HepG2 (cell line): Measurements from ENCODE around the gene KIAA0232. TPM values are rescaled to one million over a fixed set of nuclear protein-coding genes. Genes with fewer than 3 reads are reported as not detected.

ENCODE experiments used
- HOMEZ ChIP-seq: IDR thresholded peaks from 2 replicates; pipeline ENCODE4 v1.6.1; 2016; ENCODE audit warnings: low read depth
- LCORL ChIP-seq, 2 experiments: fragments of 450-650 bp in 1 of 2; sonication (generic) in 1 of 2; formaldehyde crosslinking in 1 of 2; IDR thresholded peaks; 2 replicates each; pipeline versions ENCODE4 v1.5.0 to v1.6.1; 2017 to 2020; ENCODE audit warnings: antibody characterized with exemption in 1 of 2, missing genetic modification reagents in 1 of 2
- MXD4 ChIP-seq: IDR thresholded peaks from 2 replicates; pipeline ENCODE4 v1.6.1; 2016; ENCODE audit warnings: mild to moderate bottlenecking, missing biosample characterization, missing genetic modification reagents
- PATZ1 ChIP-seq: sonication (generic); formaldehyde crosslinking; IDR thresholded peaks from 2 replicates; pipeline ENCODE4 v1.4.0; 2020; ENCODE audit warnings: missing genetic modification reagents
- SMAD1 ChIP-seq: sonication (generic); formaldehyde crosslinking; IDR thresholded peaks from 2 replicates; pipeline ENCODE4 v1.4.0; 2020; ENCODE audit warnings: missing genetic modification reagents, low read depth, mild to moderate bottlenecking, borderline replicate concordance
- SRY ChIP-seq: sonication (generic); formaldehyde crosslinking; IDR thresholded peaks from 2 replicates; pipeline ENCODE4 v1.8.0; 2022; ENCODE audit warnings: mild to moderate bottlenecking, missing genetic modification reagents
- TBX3 ChIP-seq: fragments of 450-650 bp; IDR thresholded peaks from 2 replicates; pipeline ENCODE4 v1.6.1; 2017; ENCODE audit warnings: antibody characterized with exemption, mild to moderate bottlenecking, inconsistent platforms, borderline replicate concordance
- ZNF263 ChIP-seq: sonication (generic); formaldehyde crosslinking; IDR thresholded peaks from 2 replicates; pipeline ENCODE4 v1.4.0; 2020; ENCODE audit warnings: missing genetic modification reagents
- polyA plus RNA-seq, 8 experiments: library from polyadenylated mRNA; depleted of rRNA in 3 of 8; stranded (reverse) in 7 of 8; unstranded in 1 of 8; fragments of >200 nt; fragmentation: Illumina TruSeq in 4 of 8; extraction: Trizol in 4 of 8; gene quantifications; 2 replicates each; pipeline versions ENCODE4 v1.2.1 to v1.2.3, GENCODE V29; 2011 to 2016; ENCODE audit warnings: low read depth in 4 of 8, missing spikeins in 1 of 8, mixed read lengths in 1 of 8; ENCODE audit not compliant: insufficient read depth in 1 of 8
- total RNA-seq, 5 experiments: library from RNA; depleted of rRNA; stranded (reverse); fragments of >200 nt; fragmentation: Illumina TruSeq; extraction: Trizol; gene quantifications; 2 replicates each; pipeline ENCODE4 v1.2.3, GENCODE V29; 2016; ENCODE audit warnings: low read depth in 1 of 5
- TF ChIP-seq, protein P1 (sequence below), 2 experiments: sonication (generic) in 1 of 2; formaldehyde crosslinking in 1 of 2; IDR thresholded peaks; 2 replicates each; pipeline versions ENCODE4 v1.6.1 to v1.9.0; 2014 to 2022; ENCODE audit warnings: antibody characterized with exemption in 1 of 2, borderline replicate concordance in 1 of 2, inconsistent platforms in 1 of 2, low read depth in 1 of 2, missing genetic modification reagents in 1 of 2
- TF ChIP-seq, protein P2 (sequence below): conservative IDR thresholded peaks from 2 replicates; pipeline ENCODE4 v1.6.1; 2018; ENCODE audit warnings: missing genetic modification reagents
- TF ChIP-seq, protein P3 (sequence below): IDR thresholded peaks from 2 replicates; pipeline ENCODE4 v1.6.1; 2018; ENCODE audit warnings: missing genetic modification reagents, mild to moderate bottlenecking, missing compliant biosample characterization
- TF ChIP-seq, protein P4 (sequence below), 2 experiments: sonication (generic) in 1 of 2; formaldehyde crosslinking in 1 of 2; IDR thresholded peaks; 2 replicates each; pipeline versions ENCODE4 v1.4.0 to v1.6.1; 2018 to 2020; ENCODE audit warnings: missing genetic modification reagents in 2 of 2, borderline replicate concordance in 1 of 2, low read depth in 1 of 2, mild to moderate bottlenecking in 1 of 2, missing biosample characterization in 1 of 2

The KIAA0232 gene
- total and polyA plus RNA-seq, 2 of the 13 experiments (the other 11 are each of a cell fraction or from before 2014, with no cell fraction given): 7.8 to 17.1 TPM

GRCh38 chr4:6892190-6892908 is 109.8 kb downstream of the KIAA0232 start (continued):
- TF ChIP-seq, protein P1, sequence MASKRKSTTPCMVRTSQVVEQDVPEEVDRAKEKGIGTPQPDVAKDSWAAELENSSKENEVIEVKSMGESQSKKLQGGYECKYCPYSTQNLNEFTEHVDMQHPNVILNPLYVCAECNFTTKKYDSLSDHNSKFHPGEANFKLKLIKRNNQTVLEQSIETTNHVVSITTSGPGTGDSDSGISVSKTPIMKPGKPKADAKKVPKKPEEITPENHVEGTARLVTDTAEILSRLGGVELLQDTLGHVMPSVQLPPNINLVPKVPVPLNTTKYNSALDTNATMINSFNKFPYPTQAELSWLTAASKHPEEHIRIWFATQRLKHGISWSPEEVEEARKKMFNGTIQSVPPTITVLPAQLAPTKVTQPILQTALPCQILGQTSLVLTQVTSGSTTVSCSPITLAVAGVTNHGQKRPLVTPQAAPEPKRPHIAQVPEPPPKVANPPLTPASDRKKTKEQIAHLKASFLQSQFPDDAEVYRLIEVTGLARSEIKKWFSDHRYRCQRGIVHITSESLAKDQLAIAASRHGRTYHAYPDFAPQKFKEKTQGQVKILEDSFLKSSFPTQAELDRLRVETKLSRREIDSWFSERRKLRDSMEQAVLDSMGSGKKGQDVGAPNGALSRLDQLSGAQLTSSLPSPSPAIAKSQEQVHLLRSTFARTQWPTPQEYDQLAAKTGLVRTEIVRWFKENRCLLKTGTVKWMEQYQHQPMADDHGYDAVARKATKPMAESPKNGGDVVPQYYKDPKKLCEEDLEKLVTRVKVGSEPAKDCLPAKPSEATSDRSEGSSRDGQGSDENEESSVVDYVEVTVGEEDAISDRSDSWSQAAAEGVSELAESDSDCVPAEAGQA (IDR thresholded peaks at IDR 0.05; ENCODE audit: low read depth): peak; percentile 45; the same call in 1 of the 2 replicates
- TF ChIP-seq, protein P1 (CRISPR knock-in tag; IDR thresholded peaks at IDR 0.05; ENCODE audit: borderline replicate concordance): no peak
- TF ChIP-seq SMAD1: peak; percentile 89; the same call in 1 of the 2 replicates
- TF ChIP-seq, protein P2, sequence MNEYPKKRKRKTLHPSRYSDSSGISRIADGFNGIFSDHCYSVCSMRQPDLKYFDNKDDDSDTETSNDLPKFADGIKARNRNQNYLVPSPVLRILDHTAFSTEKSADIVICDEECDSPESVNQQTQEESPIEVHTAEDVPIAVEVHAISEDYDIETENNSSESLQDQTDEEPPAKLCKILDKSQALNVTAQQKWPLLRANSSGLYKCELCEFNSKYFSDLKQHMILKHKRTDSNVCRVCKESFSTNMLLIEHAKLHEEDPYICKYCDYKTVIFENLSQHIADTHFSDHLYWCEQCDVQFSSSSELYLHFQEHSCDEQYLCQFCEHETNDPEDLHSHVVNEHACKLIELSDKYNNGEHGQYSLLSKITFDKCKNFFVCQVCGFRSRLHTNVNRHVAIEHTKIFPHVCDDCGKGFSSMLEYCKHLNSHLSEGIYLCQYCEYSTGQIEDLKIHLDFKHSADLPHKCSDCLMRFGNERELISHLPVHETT (CRISPR knock-in tag): no peak
- no peak for TF ChIP-seq LCORL (IDR thresholded peaks at IDR 0.05)
- TF ChIP-seq LCORL (CRISPR knock-in tag; IDR thresholded peaks at IDR 0.05): peak; percentile 87
- TF ChIP-seq, protein P3, sequence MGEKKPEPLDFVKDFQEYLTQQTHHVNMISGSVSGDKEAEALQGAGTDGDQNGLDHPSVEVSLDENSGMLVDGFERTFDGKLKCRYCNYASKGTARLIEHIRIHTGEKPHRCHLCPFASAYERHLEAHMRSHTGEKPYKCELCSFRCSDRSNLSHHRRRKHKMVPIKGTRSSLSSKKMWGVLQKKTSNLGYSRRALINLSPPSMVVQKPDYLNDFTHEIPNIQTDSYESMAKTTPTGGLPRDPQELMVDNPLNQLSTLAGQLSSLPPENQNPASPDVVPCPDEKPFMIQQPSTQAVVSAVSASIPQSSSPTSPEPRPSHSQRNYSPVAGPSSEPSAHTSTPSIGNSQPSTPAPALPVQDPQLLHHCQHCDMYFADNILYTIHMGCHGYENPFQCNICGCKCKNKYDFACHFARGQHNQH (CRISPR knock-in tag): peak; percentile 85
- peak; percentile 73 for TF ChIP-seq MXD4 (CRISPR knock-in tag)
- TF ChIP-seq HOMEZ (CRISPR knock-in tag): peak; percentile 87; the same call in 1 of the 2 replicates
- peak; percentile 18; the same call in 1 of the 2 replicates for TF ChIP-seq TBX3
- TF ChIP-seq ZNF263 (CRISPR knock-in tag): peak; percentile 94
- no peak for TF ChIP-seq SRY
- TF ChIP-seq PATZ1 (CRISPR knock-in tag): peak; percentile 85
- TF ChIP-seq, protein P4, sequence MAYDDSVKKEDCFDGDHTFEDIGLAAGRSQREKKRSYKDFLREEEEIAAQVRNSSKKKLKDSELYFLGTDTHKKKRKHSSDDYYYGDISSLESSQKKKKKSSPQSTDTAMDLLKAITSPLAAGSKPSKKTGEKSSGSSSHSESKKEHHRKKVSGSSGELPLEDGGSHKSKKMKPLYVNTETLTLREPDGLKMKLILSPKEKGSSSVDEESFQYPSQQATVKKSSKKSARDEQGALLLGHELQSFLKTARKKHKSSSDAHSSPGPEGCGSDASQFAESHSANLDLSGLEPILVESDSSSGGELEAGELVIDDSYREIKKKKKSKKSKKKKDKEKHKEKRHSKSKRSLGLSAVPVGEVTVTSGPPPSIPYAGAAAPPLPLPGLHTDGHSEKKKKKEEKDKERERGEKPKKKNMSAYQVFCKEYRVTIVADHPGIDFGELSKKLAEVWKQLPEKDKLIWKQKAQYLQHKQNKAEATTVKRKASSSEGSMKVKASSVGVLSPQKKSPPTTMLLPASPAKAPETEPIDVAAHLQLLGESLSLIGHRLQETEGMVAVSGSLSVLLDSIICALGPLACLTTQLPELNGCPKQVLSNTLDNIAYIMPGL (CRISPR knock-in tag; IDR thresholded peaks at IDR 0.05; ENCODE audit: borderline replicate concordance in 1 of 2, low read depth in 1 of 2): peak; percentile 82 to 93; a peak in 3 of 4 replicates
